ENCODE data around the gene PRKCE. TPM values are rescaled to one million over a fixed set of nuclear protein-coding genes. Genes with fewer than 3 reads are reported as not detected.

The PRKCE gene
- total RNA-seq, 1 experiment from 2014 or later: 1.3 TPM

DNA sequence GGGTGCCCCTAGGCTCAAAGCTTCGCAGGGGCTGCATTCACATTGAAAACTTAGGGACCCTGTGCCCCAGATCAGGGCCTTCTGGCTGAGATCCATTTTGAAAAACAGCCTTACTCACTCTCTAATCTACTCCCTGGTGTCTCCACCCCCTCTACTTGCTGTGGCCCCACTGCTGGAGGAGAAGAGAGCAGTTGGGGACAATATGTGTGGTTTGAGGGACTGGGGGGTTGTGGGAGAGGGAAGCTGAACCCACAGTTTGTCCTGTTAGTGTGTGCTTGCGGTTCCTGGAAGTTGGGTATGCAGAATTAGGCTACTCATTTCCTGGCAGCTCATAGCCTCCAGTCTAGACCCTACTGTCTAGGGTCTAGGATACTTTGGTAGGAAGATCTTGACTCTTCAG is 211.4 kb downstream of the PRKCE start:
- no peaks in the 10 kb centered on the region for H3K23me2 ChIP-seq (ENCODE audit: insufficient read length, low read depth, low read length, poor library complexity, severe bottlenecking)
- no peak overlapping the region for H2AFZ ChIP-seq (ENCODE audit: low read length)
- H3K27me3 ChIP-seq (ENCODE audit: insufficient read depth, low read length): no peaks in the 10 kb centered on the region
- H2AK5ac ChIP-seq (ENCODE audit: insufficient read length, low read length): no peak overlapping the region
- no peak overlapping the region for H4K5ac ChIP-seq (ENCODE audit: insufficient read length, low read depth, low read length)
- H3K79me2 ChIP-seq (ENCODE audit: insufficient read depth, low read length): no peaks in the 10 kb centered on the region
- no peak overlapping the region for H3K23ac ChIP-seq (ENCODE audit: insufficient read length, low read depth, low read length)
- H3K9ac ChIP-seq (ENCODE audit: extremely low read depth, insufficient read length, low read length): no peak overlapping the region
- DNase-seq: no peak
- H3K18ac ChIP-seq (ENCODE audit: insufficient read length, low read depth, low read length): no peak overlapping the region
- Mint-ChIP-seq H3K4me1 (peaks cover 20 to 22% of the 10 kb centered on the region in 2 experiments), H3K27ac (no peak overlapping the region), H3K36me3 (ENCODE audit: insufficient read depth in 1 of 3, low read depth in 3 of 3) (no peaks in the 10 kb centered on the region), H3K9me3 (no peaks in the 10 kb centered on the region; a peak in 1 of 5 replicates), H3K4me3 (no peak overlapping the region), H3K27me3 (ENCODE audit: low read depth) (no peaks in the 10 kb centered on the region; the same call in 1 of the 2 replicates)
- H3K4ac ChIP-seq (ENCODE audit: low read depth, low read length): no peak overlapping the region
- no peak overlapping the region for H3K4me2 ChIP-seq (ENCODE audit: insufficient read depth, insufficient read length, low read length)
- no peaks in the 10 kb centered on the region for H3K4me1 ChIP-seq (ENCODE audit: insufficient read depth, low read length)
- no peaks in the 10 kb centered on the region for H3K9me3 ChIP-seq (ENCODE audit: control insufficient read depth, low read depth, low read length)
- no peak overlapping the region for H4K8ac ChIP-seq (replicated peaks; ENCODE audit: insufficient read length, low read depth, low read length)
- no peak overlapping the region for H4K91ac ChIP-seq (ENCODE audit: insufficient read length, low read depth, low read length)
- no peak overlapping the region for H3K56ac ChIP-seq (ENCODE audit: insufficient read length, low read depth, low read length)
- no peak overlapping the region for H2BK12ac ChIP-seq (ENCODE audit: insufficient read length, low read depth, low read length)
- no peak overlapping the region for H2BK5ac ChIP-seq (ENCODE audit: insufficient read length, low read length)
- no peak overlapping the region for H3K14ac ChIP-seq (ENCODE audit: insufficient read depth, low read length)
- no peak overlapping the region for H2BK15ac ChIP-seq (ENCODE audit: low read depth, low read length)
- no peak overlapping the region for H2BK120ac ChIP-seq (ENCODE audit: low read depth, low read length, poor library complexity, severe bottlenecking)
- TF ChIP-seq, protein P1, sequence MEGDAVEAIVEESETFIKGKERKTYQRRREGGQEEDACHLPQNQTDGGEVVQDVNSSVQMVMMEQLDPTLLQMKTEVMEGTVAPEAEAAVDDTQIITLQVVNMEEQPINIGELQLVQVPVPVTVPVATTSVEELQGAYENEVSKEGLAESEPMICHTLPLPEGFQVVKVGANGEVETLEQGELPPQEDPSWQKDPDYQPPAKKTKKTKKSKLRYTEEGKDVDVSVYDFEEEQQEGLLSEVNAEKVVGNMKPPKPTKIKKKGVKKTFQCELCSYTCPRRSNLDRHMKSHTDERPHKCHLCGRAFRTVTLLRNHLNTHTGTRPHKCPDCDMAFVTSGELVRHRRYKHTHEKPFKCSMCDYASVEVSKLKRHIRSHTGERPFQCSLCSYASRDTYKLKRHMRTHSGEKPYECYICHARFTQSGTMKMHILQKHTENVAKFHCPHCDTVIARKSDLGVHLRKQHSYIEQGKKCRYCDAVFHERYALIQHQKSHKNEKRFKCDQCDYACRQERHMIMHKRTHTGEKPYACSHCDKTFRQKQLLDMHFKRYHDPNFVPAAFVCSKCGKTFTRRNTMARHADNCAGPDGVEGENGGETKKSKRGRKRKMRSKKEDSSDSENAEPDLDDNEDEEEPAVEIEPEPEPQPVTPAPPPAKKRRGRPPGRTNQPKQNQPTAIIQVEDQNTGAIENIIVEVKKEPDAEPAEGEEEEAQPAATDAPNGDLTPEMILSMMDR (conservative IDR thresholded peaks at IDR 0.05): no peak
- H3T11ph ChIP-seq (ENCODE audit: low read length): no peak overlapping the region
- H3K79me1 ChIP-seq (ENCODE audit: insufficient read depth, low read depth, low read length, poor library complexity, severe bottlenecking): no peaks in the 10 kb centered on the region
- no CpG with 5 or more reads among the region's 2 CpGs for WGBS (ENCODE audit: extremely low coverage, insufficient read length, low lambda C conversion rate)
- H3K27ac ChIP-seq (ENCODE audit: insufficient read length, low read depth, low read length): no peak overlapping the region
- H2BK20ac ChIP-seq (ENCODE audit: low read depth, low read length, poor library complexity, severe bottlenecking): no peak overlapping the region
- H4K20me1 ChIP-seq (ENCODE audit: control insufficient read depth, insufficient read depth, insufficient read length): no peaks in the 10 kb centered on the region
